ENCODE results near the gene CACNA2D3. TPM values are rescaled to one million over a fixed set of nuclear protein-coding genes. Genes with fewer than 3 reads are reported as not detected.
A peak's percentile ranks its signal among the peaks of the same experiment; 100 is the strongest.

Gene CACNA2D3
- total RNA-seq, 1 experiment from 2014 or later, result 2.0 TPM

DNA sequence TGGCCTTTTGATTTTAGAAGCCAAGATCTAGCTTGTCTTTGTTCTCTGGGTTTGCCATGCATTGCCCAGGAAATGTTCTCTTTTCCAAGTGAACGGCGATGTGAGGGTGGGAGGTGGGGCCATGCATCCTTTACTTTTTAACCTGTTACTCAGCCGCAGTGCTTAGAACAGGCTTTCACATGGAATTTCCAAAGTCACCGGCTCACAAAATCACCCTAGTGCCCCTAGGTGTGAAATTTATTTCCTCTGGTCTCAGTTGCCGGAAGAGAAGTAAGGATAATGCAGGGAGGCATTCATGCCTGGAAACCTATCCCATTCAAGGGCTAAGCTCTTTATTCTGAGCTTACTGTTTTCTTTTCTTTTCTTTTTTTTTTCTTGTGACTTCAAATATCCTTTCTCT lies 93.2 kb downstream of the CACNA2D3 start:
- DNase-seq (ENCODE audit: low read depth), result no peak

DNA sequence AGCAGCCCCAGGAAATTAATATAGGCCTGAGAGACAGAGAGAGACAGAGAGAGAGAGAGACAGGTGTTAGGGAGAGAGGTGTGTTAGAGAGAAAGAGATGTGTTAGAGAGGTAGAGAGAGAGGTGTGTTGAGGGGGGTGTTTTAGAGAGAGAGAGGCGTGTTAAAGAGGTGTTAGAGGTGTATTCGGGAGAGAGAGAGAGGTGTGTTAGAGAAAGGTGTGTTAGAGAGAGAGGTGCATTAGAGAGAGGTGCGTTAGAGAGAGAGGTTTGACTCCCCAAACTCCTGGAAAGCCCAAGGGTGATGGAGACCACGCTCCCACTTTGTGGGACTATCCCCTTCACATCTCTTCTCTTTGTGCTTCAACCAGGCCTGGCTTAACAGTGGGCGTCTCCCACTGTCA lies 95.5 kb downstream of the CACNA2D3 start:
- no peak for DNase-seq (ENCODE audit: low read depth)

DNA sequence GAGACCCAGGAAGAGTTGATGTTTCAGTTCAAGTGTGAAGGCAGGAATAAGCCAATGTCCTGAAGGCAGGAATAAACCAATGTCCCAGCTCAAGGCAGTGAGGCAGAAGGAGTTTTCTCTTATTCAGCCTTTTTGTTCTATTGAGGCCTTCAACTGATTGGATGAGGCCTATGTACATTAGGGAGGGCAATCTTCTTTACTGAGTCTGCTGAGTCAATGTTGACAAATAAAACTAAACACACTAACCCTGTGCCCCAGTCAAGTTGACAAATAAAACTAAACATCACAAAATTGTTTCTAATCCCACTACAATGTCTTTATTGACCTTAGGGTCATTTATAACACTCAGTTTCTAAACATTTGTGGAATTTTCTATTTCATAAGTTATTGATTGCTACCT lies 100.0 kb downstream of the CACNA2D3 start:
- DNase-seq (ENCODE audit: low read depth), result no peak

DNA sequence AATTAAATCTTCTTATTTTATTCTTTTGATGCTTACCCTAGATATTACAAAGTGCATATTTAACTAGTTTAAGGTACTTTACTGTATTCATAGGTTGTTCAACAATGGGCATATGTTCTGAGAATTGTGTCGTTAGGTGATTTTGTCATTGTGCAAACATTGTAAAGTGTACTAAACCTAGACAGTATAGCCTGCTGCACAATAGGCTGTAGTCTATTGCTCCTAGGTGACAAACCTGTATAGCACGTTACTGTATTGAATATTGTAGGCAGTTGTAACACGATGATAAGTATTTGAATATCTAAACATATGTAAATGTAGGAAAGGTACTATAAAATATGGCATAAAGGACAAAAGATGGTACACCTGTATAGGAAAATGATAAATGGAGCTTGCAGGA lies 100.7 kb downstream of the CACNA2D3 start:
- no peak for DNase-seq (ENCODE audit: low read depth)

DNA sequence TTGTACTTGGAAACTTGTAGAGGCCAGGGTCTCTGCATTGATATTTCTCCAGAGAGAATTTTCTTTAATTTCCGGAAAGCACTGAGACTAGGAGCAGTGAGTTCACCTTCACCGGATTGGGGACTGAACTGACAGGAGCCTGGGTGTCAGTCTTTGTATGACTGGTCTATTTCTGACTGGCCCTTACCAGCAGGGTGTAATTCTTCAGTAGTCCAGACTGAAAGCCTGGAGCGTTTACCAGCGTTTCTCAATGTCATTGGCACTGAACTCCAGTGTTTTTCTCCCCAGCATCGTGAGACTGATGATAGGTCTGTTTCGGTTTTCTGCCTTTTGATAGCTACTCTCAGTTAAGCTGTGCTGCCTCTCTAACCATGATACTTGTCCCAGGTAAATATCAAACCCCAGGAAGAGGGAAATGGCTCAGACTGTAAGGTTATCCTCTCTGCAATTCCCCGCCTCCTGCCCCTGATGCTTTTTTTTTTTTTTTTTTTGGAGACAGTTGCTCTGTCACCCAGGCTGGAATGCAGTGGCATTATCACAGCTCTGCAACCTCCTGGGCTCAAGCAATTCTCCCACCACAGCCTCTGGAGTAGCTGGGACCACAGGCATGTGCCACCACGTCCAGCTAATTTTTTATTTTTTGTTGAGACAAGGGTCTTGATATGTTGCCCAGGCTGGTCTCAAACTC lies 103.6 kb downstream of the CACNA2D3 start:
- no peak for DNase-seq (ENCODE audit: low read depth)

DNA sequence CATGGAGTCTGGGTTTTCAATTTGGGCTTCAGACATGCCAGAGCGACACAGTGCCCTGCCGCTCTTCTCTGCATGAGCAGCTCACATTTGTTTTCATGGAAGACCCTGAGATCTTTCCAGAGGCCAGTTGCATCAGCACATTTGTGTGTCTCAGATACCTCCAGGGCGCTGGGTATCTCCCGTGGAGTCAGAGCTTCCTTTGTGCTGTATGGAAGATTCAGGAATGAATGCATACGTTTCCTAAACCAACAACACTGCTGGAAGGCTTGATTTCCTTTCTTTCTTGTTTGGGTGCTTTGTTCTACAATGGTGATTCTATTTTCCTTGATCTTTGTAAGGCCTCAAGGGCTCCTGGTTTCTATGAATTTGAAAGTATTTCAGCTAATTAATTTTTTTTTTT lies 106.5 kb downstream of the CACNA2D3 start:
- DNase-seq (ENCODE audit: low read depth), result no peak

DNA sequence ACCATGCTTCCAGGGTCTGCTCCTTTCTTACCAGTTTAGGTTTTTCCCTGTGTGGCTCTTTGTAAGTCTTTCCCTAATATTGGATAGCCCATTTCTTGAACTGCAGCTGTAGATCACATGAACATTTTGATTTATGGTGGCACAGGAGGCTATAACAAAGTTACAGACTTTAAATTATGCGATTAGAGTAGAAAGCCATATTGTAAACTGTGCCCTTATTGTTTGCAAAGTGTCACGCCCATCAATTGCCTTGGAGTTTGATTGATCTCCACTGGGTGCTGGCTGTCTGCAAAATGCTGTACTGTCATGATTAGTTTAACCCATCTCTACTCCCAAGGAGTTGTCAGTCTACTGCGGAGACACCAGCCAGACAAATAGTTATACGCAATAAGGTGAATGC lies 110.3 kb downstream of the CACNA2D3 start:
- DNase-seq (ENCODE audit: low read depth), result no peak

DNA sequence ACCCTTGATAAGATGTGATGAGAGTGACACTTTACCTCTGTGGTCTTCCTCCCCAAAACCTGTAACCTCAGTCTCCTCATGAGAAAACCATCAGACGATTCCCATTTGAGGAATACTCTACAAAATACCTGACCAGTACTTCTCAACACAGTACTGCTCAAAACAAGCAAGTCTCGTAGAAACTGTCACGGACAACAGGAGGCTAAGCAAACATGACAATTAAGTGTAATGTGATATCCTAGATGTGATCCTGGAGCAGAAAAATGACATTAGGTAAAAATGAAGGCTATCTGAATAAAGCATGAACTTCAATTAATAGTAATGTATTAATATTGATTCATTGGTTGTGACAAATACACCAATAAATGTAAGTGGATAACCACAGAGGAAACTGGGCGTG lies 113.6 kb downstream of the CACNA2D3 start:
- DNase-seq (ENCODE audit: low read depth), result no peak

DNA sequence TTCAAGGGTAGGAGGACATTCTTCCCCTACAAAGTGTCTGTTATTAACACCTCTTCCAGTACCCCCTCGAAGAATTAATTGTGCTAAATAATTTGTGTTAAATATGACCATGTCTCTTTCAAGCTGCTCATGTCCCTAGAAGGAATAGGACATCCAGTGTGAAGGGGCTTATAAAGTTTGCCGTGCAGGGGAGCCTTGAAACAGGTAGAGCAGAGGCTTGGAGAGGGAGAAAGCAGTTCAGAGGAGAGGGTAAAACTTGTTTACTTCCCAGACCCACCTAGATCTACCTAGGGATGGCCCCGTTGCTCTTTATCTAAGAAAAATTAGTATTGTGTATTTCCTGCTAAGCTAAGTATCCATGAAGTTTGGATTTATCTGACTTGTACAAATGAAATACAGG lies 114.8 kb downstream of the CACNA2D3 start:
- no peak for DNase-seq (ENCODE audit: low read depth)

DNA sequence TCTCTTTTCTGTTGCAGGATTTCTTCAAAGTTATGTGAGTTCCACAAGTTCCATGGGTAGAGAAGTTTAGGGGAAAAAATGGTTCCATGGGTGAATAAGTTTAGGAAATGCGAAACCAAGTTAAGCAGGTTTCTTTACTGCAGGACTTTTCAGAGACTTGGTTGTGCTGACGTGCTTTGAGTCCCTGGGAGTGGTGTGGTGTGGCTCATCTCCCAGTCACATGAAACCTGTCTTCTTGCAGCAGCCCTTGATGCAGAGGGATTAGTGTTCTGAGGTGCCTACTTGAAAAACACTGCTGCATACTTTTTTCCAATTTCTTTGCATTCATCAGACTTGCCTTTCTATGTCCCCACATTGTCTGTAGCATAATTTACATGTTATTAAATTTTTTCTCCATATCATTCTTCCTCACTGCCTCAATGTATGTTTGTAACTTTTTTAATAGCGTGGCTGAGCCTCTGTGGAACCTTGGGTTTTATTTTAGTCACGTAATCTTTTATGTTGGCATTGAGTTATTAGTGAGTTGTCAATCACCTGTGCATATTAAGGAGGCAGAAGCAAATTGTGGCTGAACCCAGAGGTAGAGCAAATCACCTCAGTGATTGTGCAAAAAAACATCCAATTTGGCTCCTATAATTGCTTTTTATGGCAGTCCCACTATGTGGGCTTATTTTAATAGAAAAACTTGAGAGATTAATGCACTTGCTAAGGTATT lies 115.6 kb downstream of the CACNA2D3 start:
- no peak for DNase-seq (ENCODE audit: low read depth)

DNA sequence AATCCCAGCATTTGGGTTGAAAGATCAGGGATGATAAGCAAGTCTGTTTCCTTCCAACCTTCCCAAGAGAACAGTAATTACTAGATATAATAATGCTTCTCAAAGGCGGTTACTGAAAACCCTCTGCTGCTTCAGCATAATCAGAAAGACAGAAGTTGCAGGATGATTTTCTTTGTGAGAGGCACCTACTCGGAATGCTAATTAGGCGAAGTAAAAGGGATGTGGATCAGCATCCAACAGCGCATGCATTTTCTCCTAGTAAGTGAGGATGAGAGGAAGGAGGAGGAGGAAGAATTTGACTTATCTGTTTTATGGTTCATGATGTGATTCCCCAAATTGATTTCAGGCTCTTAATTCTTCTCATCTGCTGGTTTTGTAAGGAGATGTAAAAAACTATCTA lies 118.0 kb downstream of the CACNA2D3 start:
- no peak for DNase-seq (ENCODE audit: low read depth)

DNA sequence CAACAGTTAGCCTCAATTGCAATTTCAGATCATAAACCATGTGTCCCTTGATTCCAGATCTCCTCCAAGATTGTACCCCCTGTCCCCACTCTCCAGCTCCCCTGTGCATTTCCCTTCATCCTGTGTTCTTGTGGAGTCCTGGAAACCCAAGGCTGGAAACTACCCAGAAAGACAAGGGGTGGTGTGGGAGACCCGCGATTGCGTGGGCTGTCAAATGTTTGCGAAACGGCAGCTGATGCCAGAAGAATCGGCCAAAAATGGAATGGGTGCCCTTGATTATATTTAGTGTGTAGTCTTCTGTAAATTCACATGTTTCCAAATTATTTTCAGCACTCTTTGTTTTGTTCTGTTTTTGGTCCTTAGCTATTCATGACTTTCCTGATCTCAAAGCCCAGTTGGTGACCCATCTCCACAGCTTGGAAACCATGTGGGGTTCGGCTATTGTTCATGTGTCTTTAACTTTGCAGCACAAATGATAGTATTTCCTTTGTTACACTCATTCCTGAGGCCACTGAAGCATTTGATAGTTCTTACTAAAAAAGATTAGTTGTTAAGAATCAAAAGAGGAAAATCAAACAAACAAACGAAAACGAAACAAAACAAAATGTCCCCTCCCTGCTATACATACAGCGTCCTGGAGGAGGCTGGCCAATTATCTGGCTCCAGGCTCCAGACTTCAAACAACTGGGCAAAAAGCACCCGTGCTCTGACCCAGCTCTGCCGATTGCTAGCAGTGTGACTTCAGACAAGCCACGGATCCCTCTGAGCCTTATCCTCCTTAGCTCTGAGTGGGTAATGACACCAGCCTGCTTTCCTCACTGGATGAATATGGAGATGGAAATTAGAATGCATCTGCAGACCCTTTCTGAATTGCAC lies 120.9 kb downstream of the CACNA2D3 start:
- peak; percentile 57 for DNase-seq (ENCODE audit: low read depth)

DNA sequence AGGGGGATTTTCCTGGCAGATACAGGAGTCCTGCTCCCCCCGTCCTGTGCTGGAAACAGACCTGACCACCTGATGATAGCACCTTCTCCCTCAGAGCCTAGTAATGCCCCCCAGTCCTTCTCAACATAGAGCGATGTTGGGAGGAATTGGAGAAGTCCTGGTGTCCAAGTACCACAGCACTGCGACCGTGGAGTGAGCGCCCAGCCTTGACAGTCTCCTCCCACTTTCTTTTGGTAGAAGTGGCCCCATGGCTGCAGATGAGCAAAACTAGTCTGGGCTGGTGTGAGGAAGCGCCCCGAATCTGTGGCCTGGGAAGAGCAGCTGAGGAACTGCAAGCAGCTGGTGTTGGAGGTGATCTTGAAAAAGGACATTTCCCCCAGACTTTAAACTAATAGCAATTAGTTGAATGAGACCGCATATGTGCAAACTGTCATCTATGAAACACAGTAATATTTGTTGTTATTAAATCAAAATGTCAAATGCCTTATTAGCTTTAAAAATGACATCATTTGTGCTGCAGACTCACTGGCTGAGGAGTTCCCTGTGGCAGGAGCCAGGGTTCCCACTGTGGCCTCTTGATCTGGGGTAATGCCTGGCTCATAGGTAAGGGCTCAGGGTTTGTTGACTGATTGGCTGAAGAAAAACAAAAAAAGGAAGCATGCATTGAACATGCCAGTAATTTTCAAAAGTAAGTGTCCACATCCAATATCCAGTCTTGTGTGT lies 121.8 kb downstream of the CACNA2D3 start:
- DNase-seq (ENCODE audit: low read depth), result no peak

DNA sequence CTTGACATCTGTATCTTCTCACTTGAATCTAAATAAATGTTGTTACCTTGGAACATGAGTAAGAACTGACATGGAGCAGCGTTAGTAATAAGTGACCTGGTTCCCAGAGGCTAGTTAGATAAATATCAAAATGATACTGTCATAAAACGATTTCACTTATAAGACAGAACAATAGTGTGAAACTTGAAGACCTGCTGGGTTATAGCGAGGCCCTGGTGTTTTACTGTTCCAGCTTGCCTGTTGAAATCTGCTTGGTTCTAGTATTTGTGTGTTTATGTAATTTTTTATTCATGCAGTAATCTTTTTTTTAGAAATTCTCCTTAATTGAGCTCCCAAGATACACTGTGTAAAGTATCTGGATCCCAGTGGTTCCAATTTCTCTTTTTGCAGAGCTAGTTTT lies 129.4 kb downstream of the CACNA2D3 start:
- no peak for DNase-seq (ENCODE audit: low read depth)

DNA sequence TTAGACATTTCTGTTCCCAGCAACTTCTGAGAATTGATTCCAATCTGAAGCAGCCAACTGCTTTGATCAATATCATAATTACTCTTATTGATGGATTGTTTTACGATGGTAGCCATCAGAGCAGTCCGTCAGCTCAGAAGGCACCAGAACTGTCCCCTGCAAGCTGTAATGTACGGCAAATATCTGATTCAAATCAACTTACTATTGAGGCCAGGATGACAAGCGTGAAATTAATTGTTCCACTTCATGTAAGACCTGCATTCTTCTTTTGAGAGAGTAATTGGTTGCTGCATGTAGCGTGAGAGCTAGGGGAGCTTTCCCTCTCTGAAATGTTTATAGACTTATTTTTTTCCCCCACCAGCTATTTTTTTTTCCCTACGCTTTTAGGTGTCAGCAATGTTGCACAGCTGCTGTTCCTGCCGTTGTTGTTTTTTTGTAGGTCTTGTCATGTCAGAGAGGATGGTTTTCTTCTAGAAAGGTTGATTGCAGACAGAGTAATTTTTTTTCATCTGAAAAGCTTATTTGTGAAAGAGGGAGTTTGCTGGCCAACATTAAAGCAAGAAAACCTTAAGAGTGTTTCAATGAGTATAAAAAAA lies 134.9 kb downstream of the CACNA2D3 start:
- no peak for DNase-seq (ENCODE audit: low read depth)

DNA sequence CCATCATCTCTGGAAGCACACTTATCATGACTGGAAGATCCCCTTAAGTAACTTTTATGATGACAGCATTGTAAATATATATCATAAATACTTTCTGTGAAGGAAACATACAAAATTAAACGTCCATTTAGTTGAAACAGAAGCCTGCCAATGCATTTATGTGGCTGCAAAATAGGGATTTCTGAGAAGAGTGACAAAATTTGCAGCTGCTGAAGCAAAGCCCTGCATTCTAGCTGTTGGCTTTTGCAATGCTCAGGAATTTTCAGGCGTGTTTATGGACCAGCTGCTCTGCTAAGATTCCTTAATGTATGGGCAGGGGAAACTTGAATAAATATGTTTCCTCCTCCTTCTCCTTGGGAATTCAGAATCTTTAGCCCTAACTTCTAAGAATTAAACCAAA lies 137.3 kb downstream of the CACNA2D3 start:
- DNase-seq (ENCODE audit: low read depth), result no peak

DNA sequence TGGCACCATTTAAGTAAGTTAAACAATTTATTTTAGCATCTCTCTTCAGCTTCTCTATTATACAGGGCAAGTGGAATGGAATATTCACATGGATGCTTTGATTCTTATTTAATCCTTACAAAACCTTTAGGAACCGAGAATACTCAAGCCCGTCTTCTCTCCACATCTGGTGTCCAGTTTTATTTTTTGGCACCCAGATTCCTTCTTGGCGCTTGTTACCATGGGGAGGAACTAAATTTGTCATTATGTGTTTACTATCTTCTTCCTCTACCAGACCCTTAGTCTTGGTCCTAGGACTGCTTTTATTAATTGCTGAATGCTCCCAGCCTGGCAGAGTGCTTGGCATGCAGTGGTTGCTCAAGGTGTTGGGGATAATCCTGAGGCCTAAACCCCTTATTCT lies 138.8 kb downstream of the CACNA2D3 start:
- DNase-seq (ENCODE audit: low read depth), result no peak

DNA sequence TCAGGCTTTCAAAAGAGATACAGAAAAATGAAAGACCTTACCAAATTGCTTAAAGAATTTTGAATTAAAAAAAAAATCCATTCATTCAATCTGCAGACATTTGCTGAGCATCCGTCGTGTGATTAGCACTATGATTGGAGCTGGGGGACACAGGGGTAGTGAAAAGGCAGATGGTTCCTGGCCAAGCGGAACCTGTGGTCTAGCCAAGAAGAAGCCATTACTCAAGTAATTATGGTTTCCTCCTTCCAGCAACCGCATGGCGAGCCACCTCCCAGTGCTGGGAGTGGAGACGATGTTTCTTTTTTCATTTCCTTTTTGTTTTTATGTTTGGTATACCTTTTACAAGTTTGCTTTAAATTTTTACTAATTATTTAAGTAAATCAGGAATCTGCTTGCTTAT lies 140.2 kb downstream of the CACNA2D3 start:
- peak; percentile 55 for DNase-seq (ENCODE audit: low read depth)

DNA sequence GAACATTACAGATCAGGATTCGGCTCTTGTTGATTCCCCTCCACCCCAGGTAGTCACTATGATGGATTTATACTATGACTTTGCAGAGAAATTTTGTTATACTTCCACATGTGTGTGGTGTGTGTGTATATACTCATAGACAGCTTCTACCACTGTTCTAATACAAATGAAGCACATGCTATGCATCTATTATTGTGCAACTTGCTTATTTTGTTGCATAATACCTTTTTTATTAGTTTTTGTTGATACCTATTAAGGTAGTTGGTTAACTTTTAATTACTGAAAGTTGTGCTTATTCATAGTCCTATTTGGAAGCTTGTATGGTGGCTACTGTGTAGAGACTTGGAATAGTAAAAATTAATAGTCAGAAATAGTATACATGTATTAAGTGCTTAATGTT lies 140.6 kb downstream of the CACNA2D3 start:
- no peak for DNase-seq (ENCODE audit: low read depth)

DNA sequence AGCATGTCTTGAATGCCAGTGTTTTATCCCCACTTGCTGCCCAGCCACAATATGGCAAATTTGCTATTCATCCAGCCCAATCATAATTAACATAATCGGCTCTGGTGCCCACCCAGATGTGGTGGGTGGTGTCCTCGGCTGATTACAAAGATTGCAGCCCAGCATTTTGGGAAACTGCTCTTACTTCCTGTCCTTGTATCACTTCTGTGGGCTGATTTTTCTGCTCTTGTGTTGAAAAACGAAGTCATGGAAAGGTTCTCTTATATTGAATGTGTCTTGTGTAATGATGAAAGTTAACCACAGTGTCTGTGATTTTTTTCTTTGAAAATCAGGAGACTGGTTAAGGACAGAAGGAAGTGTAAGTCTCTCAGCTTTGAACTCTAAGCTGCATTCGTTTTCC lies 141.7 kb downstream of the CACNA2D3 start:
- DNase-seq (ENCODE audit: low read depth), result no peak

DNA sequence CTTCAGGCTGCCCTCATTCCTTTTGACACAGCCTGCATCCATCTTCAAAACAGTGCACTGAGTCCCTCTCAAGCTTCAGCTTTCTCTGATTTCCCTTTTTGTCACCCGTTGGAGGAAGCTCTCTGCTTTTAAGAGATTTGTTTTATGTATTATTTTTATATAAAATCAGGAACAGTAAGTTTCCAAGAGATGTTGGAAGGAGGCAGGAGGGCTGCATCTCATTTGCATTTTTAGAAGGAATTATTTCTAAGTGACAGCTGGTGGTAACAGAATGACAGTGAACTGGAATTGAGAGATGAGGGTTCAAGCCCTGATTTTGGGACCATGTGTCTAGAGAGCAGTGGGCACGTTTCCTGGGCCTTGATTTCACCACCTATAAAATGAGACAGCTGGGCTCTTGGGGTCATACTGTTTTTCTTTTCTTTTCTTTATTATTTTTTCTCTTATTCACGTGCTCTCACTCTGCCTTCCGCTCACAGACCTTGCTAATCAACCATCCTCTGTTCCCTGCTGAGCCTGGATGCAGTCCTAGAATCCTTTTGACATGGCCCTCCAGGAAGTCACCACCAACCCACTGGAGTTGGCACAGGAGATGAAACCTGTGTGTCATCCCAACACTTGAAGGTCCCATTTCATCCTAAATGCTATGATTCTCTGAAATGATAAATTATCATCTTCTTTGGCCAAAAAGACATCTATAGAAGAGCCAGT lies 148.6 kb downstream of the CACNA2D3 start:
- no peak for DNase-seq (ENCODE audit: low read depth)
